Measurements from ENCODE around the gene USP15. TPM values are rescaled to one million over a fixed set of nuclear protein-coding genes. Genes with fewer than 3 reads are reported as not detected.

Gene USP15
- total and polyA plus RNA-seq, 8 donors = 16.7 to 43.0 (median 29.6) TPM

DNA sequence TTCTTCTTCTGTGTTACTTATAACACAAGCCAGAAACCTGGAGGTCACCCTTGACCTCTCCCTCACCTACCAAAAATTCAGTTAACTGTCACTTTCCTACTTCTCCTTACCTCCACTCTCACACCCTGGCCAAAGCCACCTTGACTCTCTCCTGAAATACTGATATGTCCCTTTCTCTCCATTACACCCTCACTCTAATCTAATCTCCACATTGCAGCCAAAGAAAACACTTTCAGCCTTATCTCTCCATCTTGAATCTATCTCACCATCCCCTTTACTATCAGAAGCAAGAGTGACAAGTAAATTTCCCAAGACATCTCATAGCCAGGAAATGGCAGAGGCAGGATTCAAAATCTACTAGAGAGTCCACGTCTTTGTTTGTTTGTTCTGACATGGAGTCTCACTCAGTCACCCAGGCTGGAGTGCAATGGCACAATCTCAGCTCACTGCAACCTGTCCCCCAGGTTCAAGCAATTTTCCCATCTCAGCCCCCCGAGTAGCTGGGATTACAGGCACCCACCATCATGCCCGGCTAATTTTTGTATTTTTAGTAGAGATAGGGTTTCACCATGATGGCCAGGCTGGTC is 28.0 kb upstream of the USP15 start:
- WGBS, 2 donors = 77 to 81% methylated on average over 3 of the region's 3 CpGs
- TF ChIP-seq, protein P1, sequence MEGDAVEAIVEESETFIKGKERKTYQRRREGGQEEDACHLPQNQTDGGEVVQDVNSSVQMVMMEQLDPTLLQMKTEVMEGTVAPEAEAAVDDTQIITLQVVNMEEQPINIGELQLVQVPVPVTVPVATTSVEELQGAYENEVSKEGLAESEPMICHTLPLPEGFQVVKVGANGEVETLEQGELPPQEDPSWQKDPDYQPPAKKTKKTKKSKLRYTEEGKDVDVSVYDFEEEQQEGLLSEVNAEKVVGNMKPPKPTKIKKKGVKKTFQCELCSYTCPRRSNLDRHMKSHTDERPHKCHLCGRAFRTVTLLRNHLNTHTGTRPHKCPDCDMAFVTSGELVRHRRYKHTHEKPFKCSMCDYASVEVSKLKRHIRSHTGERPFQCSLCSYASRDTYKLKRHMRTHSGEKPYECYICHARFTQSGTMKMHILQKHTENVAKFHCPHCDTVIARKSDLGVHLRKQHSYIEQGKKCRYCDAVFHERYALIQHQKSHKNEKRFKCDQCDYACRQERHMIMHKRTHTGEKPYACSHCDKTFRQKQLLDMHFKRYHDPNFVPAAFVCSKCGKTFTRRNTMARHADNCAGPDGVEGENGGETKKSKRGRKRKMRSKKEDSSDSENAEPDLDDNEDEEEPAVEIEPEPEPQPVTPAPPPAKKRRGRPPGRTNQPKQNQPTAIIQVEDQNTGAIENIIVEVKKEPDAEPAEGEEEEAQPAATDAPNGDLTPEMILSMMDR (IDR thresholded peaks at IDR 0.05) = no peak
- intact Hi-C loops (cut with DNase I) = no loop called here
- Histone ChIP-seq H3K4me3 (no peak overlapping the region), H3K36me3 (no peaks in the 10 kb centered on the region), H3K27me3 (no peaks in the 10 kb centered on the region), H3K9me3 (no peaks in the 10 kb centered on the region), H3K4me1 (no peaks in the 10 kb centered on the region), H3K27ac (no peak overlapping the region)
- ATAC-seq = no peak
- DNase-seq = no peak
- FAIRE-seq = no peak

DNA sequence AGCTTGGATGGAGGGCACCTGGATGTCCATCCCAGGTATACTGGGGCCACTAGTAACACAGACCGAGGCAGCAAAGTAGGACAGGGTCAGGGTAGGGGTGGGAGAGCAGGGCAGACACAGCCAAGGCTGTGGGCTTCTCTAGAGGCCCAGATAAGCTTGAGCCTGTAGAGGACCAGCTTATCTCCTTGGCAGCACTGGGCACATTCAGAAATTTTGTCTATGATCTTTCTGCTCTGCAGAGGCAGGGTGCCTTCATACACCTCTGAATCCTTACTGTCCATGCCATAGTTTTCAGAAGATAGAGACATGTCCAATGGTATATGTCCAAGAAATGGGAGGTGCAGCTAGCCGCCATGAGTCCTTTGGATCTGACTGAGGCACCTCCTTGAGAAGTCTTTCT is 26.4 kb upstream of the USP15 start:
- no peak overlapping the region for H3K27ac ChIP-seq
- no peaks in the 10 kb centered on the region for H3K36me3 ChIP-seq
- 89 to 97% methylated on average over 2 of the region's 2 CpGs for WGBS, 2 donors
- FAIRE-seq (no peak), ATAC-seq (no peak), DNase-seq (no peak)
- TF ChIP-seq, protein P1 (IDR thresholded peaks at IDR 0.05) = no peak
- H3K4me1 ChIP-seq = no peaks in the 10 kb centered on the region
- no peaks in the 10 kb centered on the region for H3K9me3 ChIP-seq
- no peak overlapping the region for H3K4me3 ChIP-seq
- intact Hi-C loops (cut with DNase I) = no loop called here
- no peaks in the 10 kb centered on the region for H3K27me3 ChIP-seq

DNA sequence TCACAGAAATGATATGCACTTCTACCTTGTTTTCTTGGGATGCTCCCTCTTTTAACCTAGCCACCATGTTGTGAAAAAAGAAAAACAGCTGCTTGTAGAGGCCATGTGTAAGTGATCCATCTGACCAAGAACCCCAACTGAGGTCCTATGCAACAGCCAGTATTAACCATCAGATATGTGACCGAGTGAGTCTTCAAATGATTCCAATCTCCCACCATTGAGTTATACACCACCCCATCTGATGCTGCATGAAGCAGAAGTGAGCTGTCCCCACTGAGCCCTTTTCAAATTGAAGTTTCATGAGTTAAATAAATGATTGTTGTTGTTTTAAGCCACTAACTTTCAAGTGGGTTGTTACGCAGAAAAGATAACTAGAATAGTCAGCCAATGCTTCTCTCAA is 20.6 kb upstream of the USP15 start:
- Histone ChIP-seq H3K9me3 (no peaks in the 10 kb centered on the region), H3K27ac (no peak overlapping the region), H3K36me3 (no peaks in the 10 kb centered on the region), H3K27me3 (no peaks in the 10 kb centered on the region), H3K4me1 (no peaks in the 10 kb centered on the region), H3K4me3 (no peak overlapping the region)
- intact Hi-C loops (cut with DNase I) = no loop called here
- DNase-seq (no peak), FAIRE-seq (no peak), ATAC-seq (no peak)
- TF ChIP-seq, protein P1 (IDR thresholded peaks at IDR 0.05) = no peak
- 90 to 92% methylated on average over 2 of the region's 2 CpGs for WGBS, 2 donors

DNA sequence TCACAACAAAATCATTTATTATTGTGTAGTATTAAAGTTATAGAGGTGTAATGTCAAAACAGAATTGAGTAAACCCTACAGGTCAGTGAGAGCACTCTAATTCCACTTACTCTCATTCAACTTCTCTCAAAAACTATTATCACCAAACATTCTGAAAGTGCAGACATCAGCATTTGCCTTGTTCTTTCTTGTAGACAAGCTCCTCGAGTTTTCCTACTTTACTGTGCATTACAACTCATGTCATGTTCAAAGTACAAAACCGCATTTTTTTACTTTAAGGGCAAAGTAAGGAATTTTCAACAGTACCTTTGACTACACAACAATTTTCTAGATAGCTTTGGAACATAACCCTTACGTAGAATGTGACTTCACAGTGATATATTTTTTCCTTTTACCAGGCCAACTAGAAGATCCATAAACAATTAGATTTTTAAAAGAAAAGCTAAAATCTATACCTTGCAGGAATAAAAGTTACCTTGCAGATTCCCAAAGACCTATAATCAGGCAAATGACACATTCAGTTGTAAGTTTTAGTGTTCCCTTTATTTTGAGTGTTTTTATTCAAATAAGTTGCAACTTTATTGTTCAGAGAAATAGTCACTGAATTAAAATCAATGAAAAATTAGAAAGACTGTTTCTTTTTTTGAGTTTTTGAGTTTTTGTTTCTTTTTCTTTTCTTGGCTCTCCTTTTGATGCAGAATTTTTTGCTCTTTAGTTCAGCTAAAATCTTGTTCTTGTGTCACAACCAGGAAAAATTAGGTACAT is 12.7 kb upstream of the USP15 start:
- FAIRE-seq (no peak), DNase-seq (no peak), ATAC-seq (no peak)
- no peaks in the 10 kb centered on the region for H3K27me3 ChIP-seq
- H3K4me3 ChIP-seq = no peak overlapping the region
- TF ChIP-seq, protein P1 (IDR thresholded peaks at IDR 0.05) = no peak
- H3K36me3 ChIP-seq = no peaks in the 10 kb centered on the region
- H3K27ac ChIP-seq = no peak overlapping the region
- intact Hi-C loops (cut with DNase I) = no loop called here
- H3K4me1 ChIP-seq = no peaks in the 10 kb centered on the region
- H3K9me3 ChIP-seq = no peaks in the 10 kb centered on the region
- WGBS, 2 donors = 80 to 90% methylated on average over 3 of the region's 3 CpGs

DNA sequence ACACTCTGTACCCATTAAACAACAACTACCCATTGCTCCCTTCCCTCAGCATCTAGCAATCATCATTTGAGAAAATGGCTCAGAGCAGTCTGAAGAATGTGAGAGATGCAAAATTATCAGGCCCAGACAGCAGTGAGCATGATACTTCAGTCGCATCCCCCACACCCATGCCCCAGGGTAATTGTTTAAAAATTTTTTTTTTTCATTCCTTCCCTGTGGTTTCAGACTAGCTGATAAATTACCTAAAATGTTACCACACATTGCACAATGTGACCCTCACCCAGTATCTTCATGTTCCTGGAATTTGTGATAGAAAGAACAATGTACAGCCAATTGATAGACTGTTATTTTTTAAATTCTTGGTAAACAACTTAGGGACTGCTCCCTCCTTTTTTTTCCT is 11.3 kb upstream of the USP15 start:
- no peaks in the 10 kb centered on the region for H3K36me3 ChIP-seq
- TF ChIP-seq, protein P1 (IDR thresholded peaks at IDR 0.05) = no peak
- no peaks in the 10 kb centered on the region for H3K4me1 ChIP-seq
- DNase-seq (no peak), ATAC-seq (no peak), FAIRE-seq (no peak)
- WGBS, 2 donors = 93 to 95% methylated on average over 1 of the region's 1 CpG
- no peaks in the 10 kb centered on the region for H3K9me3 ChIP-seq
- no peak overlapping the region for H3K27ac ChIP-seq
- H3K4me3 ChIP-seq = no peak overlapping the region
- no peaks in the 10 kb centered on the region for H3K27me3 ChIP-seq
- intact Hi-C loops (cut with DNase I) = no loop called here
